AG04449 (cell line): ENCODE measurements around the gene BACH2.

Experiments used
- CTCF ChIA-PET: fragments of 350-600 bp; formaldehyde crosslinking; extraction: SDS; loops from one replicate; lab custom pipeline; 2021; ENCODE audit warnings: antibody characterized with exemption; lab: Yijun Ruan, JAX
- POLR2A ChIA-PET: fragments of 400-600, 350-600 bp; formaldehyde crosslinking; extraction: SDS; loops from one replicate; lab custom pipeline; 2020; ENCODE audit warnings: antibody characterized with exemption, inconsistent platforms; lab: Yijun Ruan, JAX
- DNase-seq: peaks from one replicate; pipeline ENCODE4 v3.0.0-alpha.2; 2010; ENCODE audit warnings: low read depth, low spot score
- H3K4me3 ChIP-seq: 2 replicates; pipeline ENCODE4 v1.5.1; 2011; ENCODE audit warnings: low read depth, mild to moderate bottlenecking, control low read depth, low read length
- TF ChIP-seq, protein P1 (sequence below): IDR thresholded peaks from one replicate; pipeline ENCODE4 v1.5.1; 2011; ENCODE audit warnings: mild to moderate bottlenecking, moderate library complexity, low read length, control low read depth, inconsistent platforms; ENCODE audit not compliant: insufficient read depth; ENCODE audit errors: missing control alignments

BACH2 gene

DNA sequence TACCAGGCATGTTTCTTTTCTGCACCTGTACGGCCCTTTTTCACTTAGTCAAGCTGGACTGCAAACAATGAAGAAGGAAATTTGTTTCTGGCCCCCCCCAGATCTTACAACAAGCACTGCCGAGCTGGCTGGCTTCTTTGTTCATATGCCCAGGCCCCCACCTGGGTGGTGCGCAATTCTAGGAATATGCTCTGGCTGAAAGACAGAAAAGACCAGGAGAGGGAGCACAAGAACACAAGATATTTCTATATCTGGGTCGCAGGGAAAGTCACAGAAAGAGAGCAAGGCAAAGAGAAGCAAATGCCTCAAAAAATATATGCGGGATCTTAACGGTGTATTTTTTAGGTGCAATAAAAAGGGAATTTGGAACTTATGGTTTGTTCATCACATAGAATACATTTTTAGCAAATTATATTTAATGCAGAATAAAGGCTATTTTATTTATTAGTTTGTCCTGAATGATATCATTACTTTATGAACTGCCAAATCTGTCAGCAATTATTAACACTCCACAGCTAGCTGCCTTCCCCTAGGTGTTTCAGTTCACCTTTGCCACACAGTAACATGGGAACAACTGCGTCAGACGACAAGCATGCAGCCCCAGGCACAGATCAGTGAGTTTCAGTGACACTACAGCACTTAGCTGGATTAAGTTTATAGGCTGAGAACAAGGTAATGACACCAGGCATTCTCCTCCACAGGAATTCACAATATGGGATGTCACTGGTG lies 325.9 kb downstream of the BACH2 start:
- ChIA-PET POLR2A (no interaction called here), CTCF (interaction anchor here (0.8 to 7.8 kb wide), 25 partner anchors 8 to 512 kb away, joined by 3 to 60 read pairs (median 4); no protein-coding TSS in a partner anchor)
- no peak for DNase-seq
- TF ChIP-seq, protein P1, sequence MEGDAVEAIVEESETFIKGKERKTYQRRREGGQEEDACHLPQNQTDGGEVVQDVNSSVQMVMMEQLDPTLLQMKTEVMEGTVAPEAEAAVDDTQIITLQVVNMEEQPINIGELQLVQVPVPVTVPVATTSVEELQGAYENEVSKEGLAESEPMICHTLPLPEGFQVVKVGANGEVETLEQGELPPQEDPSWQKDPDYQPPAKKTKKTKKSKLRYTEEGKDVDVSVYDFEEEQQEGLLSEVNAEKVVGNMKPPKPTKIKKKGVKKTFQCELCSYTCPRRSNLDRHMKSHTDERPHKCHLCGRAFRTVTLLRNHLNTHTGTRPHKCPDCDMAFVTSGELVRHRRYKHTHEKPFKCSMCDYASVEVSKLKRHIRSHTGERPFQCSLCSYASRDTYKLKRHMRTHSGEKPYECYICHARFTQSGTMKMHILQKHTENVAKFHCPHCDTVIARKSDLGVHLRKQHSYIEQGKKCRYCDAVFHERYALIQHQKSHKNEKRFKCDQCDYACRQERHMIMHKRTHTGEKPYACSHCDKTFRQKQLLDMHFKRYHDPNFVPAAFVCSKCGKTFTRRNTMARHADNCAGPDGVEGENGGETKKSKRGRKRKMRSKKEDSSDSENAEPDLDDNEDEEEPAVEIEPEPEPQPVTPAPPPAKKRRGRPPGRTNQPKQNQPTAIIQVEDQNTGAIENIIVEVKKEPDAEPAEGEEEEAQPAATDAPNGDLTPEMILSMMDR, result peak; percentile 58
- no peak overlapping the region for H3K4me3 ChIP-seq

DNA sequence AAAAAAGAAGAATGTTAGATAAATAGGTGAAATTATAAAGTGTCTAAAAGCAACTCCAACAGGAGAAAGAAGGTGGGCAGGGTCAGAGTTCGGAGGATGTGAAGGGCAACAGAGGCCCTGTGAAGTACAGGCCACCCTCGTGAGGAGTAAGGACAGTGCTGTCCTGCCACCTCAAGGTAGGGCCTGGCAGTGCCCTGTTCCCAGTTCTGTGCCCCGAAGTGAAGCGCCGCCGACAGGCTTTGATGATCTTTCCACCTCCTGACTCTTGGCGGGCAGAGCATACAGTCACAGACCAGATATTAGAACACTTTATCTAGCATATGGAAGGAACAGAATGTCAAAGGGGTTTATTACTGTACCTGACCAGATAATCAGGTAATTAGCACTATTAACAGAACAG lies 326.6 kb downstream of the BACH2 start:
- TF ChIP-seq, protein P1, result no peak
- ChIA-PET POLR2A (no interaction called here), CTCF (interaction anchor here (0.8 to 7.8 kb wide), 24 partner anchors 8 to 513 kb away, joined by 3 to 60 read pairs (median 4); no protein-coding TSS in a partner anchor)
- DNase-seq, result no peak
- H3K4me3 ChIP-seq, result no peak overlapping the region

DNA sequence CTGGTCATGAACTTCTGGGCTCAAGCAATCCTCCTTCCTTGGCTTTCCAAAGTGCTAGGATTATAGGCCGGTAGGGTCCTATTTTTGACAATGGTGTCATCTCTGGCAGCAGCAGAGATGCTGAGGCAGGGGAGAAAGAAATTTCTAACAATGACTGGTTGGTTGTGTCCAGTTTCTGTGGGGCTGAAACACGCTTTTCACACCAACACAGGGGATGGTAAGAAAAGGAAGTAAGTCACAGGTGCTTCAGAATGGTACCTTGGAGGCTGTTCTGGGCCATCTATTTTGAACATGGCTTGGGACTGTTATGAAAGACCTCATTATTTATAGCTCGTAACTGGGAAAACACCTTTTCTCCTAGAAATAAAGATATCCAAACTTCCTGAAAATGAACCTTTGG lies 329.7 kb downstream of the BACH2 start:
- TF ChIP-seq, protein P1, result no peak
- CTCF ChIA-PET, result interaction anchor here (0.8 to 3.5 kb wide), 8 partner anchors 9 to 519 kb away, joined by 3 to 20 read pairs (median 6); no protein-coding TSS in a partner anchor
- H3K4me3 ChIP-seq, result no peak overlapping the region
- POLR2A ChIA-PET, result no interaction called here
- no peak for DNase-seq

DNA sequence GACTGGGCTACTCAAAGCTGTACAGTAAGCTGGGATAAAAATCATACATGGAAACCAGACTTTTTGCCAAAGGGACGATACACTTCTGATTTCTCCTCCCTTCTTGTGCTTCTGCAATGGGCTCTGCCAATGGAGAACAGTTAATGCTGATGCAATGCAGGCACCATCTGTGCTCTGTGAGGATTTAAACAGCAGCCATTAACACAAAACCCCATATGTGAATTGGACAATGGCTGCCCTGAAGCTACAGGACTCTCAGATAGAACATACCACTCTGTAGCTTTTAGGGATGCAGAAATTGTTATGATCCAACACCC lies 330.5 kb downstream of the BACH2 start:
- ChIA-PET CTCF (interaction anchor here (0.8 to 3.5 kb wide), 9 partner anchors 10 to 520 kb away, joined by 3 to 20 read pairs (median 4); no protein-coding TSS in a partner anchor), POLR2A (no interaction called here)
- DNase-seq, result no peak
- H3K4me3 ChIP-seq, result no peak overlapping the region
- TF ChIP-seq, protein P1, result no peak

DNA sequence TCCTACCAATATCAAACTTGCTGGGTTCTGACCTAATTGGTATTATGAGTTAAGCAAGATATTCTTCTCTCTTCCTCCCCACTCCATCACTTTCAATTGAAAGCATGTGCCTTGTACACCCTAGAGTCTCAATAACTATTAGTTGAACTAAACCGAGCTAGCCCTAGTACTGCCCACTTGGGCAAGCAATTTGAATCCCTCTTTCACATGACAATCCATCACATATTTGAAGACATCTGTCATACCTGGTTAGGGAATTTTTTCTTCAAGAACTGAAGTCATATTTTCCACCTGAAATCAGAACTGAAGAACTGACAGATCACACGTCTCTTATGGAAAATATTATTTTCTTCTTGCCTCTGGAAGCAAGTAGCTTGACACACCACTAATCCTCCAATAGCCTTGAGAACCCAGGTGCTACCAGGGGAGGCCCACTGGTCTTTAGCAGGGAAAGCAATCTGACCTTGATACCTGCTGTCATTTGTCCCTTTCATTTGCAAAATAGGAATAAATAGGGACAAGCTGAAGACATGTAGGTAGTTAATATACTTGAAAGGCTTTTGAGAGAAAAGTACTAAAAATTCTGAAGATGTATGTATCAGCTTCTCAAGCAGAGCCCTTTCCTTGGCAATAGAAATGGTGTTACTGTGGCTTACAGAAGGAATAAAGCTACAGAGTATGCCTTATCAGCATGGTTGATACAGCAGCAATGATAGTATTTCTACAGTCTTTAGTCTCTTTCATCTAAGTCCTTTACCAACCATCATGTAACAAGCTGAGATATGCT lies 331.0 kb downstream of the BACH2 start:
- no peak for DNase-seq
- ChIA-PET CTCF (interaction anchor here (0.8 to 3.5 kb wide), 8 partner anchors 11 to 520 kb away, joined by 3 to 20 read pairs (median 6); no protein-coding TSS in a partner anchor), POLR2A (no interaction called here)
- no peak overlapping the region for H3K4me3 ChIP-seq
- TF ChIP-seq, protein P1, result no peak

DNA sequence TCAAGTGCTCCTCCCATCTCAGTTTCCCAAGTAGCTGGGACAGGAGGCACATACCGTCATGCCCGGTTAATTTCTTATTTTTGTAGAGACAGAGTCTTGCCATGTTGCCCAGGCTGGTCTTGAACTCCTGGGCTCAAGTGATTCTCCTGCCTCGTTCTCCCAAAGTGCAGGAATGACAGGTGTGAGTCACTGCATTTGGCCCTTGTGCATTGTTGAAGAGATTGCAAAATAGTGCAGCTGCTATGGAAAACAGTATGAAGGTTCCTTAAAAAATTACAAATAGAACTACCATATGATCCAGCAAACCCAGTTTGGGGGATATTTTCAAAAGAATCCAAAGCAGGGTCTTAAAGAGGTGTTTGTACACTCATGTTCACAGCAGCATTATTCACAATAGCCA lies 333.3 kb downstream of the BACH2 start:
- H3K4me3 ChIP-seq, result no peak overlapping the region
- TF ChIP-seq, protein P1, result no peak
- no peak for DNase-seq
- POLR2A ChIA-PET, result no interaction called here
- CTCF ChIA-PET, result no interaction called here
